HG03135 (cell line): ENCODE results near the gene MRPL37.
"Not testable (repeated sequence)": the region's sequence is repeated elsewhere in the genome, so short reads cannot be mapped to it uniquely, and the experiment has no call there.

Experiments
- ATAC-seq: cut with Tn5 transposase; IDR thresholded peaks from one replicate; pipeline ENCODE4 v1.9.1; 2021; ENCODE audit warnings: mild to moderate bottlenecking, moderate library complexity; ENCODE audit not compliant: unreplicated experiment

MRPL37 gene

GRCh38 chr1:54199765-54200518, at the start of gene MRPL37, which contains the start of gene CYB5RL:
TSS of gene MRPL37 (plus strand) at chr1:54200167. CDS start at chr1:54200244, 77 bp downstream.
TSS of gene CYB5RL (minus strand) at chr1:54200030. CDS start at chr1:54195616, 4,414 bp downstream.
- ATAC-seq: peak; percentile 92

- no peak for ATAC-seq
These were observed 49.0 kb upstream of the MRPL37 start for GRCh38 chr1:54151013-54151412.

GRCh38 chr1:54152696-54153095, 47.3 kb upstream of the MRPL37 start, which contains the start of gene CDCP2:
TSS of gene CDCP2 (minus strand) at chr1:54153000. CDS start at chr1:54152922, 78 bp downstream.
- ATAC-seq: no peak

DNA sequence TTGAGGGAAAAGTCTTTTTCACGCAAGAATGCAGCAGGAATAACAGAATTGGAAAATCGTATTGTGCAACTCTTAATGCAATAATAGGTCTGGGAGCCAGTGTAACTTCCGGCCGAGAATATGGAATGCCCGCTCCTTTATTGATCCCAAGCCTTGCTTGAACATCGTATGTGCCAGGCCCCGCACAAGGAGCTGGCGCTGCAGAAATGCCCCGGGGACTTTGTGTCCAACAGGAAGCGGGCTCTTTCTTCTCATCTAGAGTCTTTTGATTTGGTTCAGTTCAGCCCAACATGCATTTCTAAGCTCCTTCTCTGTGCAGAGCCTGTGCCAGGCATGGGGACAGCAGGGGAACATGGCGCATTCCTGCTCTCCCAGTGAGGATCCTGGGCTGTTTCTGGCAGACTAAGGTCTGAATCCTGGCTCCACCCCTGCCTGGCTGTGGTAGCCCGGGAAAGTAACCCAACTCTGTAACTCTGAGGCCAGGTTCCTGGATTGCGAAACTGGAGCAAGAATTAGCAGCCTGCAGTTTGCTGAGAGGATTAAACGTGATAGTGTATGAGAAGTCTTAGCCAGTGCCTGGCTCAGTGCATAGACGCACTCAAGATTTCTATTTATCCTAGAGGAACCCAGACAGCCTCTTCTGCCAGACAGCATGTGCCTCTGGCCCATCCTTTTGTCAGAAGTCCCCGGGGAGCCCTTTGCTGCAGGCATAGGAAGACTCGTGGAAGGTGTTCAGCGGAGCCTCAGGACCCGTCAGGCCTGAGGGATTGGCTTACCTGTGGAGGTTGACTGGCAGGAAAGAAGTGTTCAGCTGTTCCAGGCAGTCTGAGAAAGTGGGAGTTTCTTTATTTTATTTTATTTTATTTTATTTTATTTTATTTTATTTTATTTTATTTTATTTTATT, 46.2 kb upstream of the MRPL37 start:
- ATAC-seq: no peak

GRCh38 chr1:54156201-54156600, 43.8 kb upstream of the MRPL37 start:
- no peak for ATAC-seq

GRCh38 chr1:54156986-54157385, 43.0 kb upstream of the MRPL37 start:
- ATAC-seq: no peak

DNA sequence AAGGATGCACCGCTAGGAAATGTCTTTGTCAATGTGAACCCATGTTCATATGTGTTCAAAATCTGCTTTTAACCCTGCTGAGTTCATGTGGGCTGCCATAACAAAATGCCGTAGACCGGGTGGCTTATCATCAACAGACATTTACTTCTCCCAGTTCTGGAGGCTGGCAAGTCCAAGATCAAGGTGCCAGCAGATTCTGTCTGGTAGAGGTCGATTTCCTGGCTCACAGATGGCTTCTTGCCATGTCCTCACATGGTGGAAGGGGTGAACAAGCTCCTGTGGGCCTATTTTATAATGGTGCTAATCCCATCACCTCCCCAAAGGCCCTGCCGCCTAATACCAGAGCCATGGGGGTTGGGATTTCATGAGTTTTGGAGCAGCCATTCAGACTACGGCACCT, 42.6 kb upstream of the MRPL37 start:
- ATAC-seq: no peak

- ATAC-seq: no peak
These were observed 41.9 kb upstream of the MRPL37 start for GRCh38 chr1:54158071-54158470.

GRCh38 chr1:54159733-54160316, 40.1 kb upstream of the MRPL37 start:
- ATAC-seq: no peak

GRCh38 chr1:54160351-54160750, 39.6 kb upstream of the MRPL37 start:
- no peak for ATAC-seq

DNA sequence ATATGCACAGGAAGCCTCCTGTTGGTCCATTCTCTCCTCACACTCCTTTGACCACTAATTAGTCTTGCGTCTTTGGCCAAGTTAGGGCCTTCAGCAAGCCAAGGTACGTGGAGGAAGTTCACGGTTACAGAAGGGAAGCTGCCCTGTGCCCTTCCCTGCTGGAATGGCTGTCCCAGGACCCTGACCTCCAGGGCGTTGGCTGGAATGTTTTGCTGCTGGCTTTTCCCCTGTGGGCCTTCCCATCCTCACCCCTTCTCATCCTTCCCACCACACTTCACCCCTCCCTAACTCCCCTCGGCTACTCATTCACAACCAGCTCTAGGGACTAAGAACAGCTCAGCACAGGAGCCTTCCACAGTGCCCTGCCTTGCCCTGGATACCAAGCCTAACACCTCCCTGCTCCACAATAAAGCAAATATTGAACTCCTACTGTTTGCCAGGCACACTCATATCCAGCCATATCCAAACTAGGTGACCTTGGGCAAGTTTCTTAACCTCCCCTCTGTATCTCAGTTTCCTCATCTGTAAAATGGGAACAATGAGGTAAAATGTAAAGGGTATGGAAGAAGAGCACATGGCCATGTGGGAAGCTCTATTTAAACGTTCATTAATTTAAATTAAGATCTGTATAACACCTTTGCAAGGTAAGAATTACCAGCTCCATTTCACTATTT, 38.3 kb upstream of the MRPL37 start:
- no peak for ATAC-seq

GRCh38 chr1:54163051-54163450, 36.9 kb upstream of the MRPL37 start:
- ATAC-seq: no peak

- no peak for ATAC-seq
These were observed 36.4 kb upstream of the MRPL37 start for GRCh38 chr1:54163573-54163972.

DNA sequence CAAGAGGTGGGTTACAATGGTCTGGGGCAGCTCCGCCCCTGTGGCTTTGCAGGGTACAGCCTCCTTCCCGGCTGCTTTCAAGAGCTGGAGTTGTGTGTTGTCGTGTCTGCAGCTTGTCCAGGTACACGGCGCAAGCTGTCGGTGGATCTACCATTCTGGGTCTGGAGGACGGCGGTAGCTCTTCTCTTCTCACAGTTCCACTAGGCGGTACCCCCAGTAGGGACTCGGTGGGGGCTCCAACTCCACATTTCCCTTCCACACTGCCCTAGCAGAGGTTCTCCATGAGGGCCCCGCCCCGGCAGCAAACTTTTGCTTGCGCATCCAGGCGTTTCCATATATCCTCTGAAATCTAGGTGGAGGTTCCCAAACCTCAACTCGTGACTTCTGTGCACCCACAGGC, 34.8 kb upstream of the MRPL37 start:
- ATAC-seq: no peak

- not testable (repeated sequence) for ATAC-seq
These were observed 33.6 kb upstream of the MRPL37 start for GRCh38 chr1:54166357-54166756.

GRCh38 chr1:54167422-54168139, 32.4 kb upstream of the MRPL37 start:
- no peak for ATAC-seq

GRCh38 chr1:54168206-54168965, 31.6 kb upstream of the MRPL37 start:
- no peak for ATAC-seq

GRCh38 chr1:54169068-54169467, 30.9 kb upstream of the MRPL37 start:
- ATAC-seq: no peak

DNA sequence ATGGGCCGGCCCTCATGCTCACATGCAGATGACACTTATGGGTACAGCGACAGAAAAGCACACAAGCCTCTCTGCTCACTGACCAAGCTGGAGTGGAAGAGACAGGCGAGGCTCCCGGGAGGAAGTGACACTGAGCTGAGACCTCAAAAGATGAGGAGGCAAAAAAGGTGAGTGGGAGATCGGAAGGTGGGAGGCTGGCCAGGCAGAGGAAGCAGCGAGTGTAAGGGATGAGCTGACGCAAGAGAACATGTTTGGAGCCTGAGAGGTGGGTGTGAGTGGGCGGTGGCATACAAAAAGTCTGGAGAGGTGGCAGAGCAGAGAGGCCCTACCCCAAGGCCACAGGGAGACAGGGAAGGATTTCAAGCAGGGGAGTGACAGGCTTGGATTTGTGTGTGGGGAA, 29.0 kb upstream of the MRPL37 start:
- no peak for ATAC-seq
